Mucosa of descending colon (tissue), 3 donors: ENCODE results near the gene OR4D5. TPM values are rescaled to one million over a fixed set of nuclear protein-coding genes. Genes with fewer than 3 reads are reported as not detected.

Experiments
- ATAC-seq: fragments of 200-7000 bp; cut with Tn5 transposase; one replicate; pipeline ENCODE4 v1.9.1; 2020; ENCODE audit warnings: mild to moderate bottlenecking, moderate library complexity
- DNase-seq, 3 donors: peaks; one replicate each; pipeline ENCODE4 v3.0.0-alpha.2; 2020
- H3K36me3 ChIP-seq: fragments of 200-600 bp; one replicate; pipeline ENCODE4 v1.8.0; 2021; ENCODE audit warnings: low read depth, mild to moderate bottlenecking
- H3K4me1 ChIP-seq: fragments of 200-600 bp; one replicate; pipeline ENCODE4 v1.8.0; 2021; ENCODE audit warnings: low read depth, mild to moderate bottlenecking
- H3K4me3 ChIP-seq: fragments of 200-600 bp; one replicate; pipeline ENCODE4 v1.8.0; 2021; ENCODE audit warnings: mild to moderate bottlenecking
- H3K9me3 ChIP-seq: fragments of 200-600 bp; one replicate; pipeline ENCODE4 v1.8.0; 2021; ENCODE audit warnings: mild to moderate bottlenecking
- CTCF ChIP-seq: fragments of 200-600 bp; IDR thresholded peaks from one replicate; pipeline ENCODE4 v1.8.0; 2022; ENCODE audit warnings: antibody characterized with exemption, mild to moderate bottlenecking
- intact Hi-C, 2 donors: fragments of 100-400 bp; cut with DNase I in 1 of 2; cut with micrococcal nuclease in 1 of 2; formaldehyde crosslinking; loops; one replicate each; pipeline versions ENCODE4 v1.11.0 to v1.11.1; 2022; cut with DNase I, micrococcal nuclease
- long read RNA-seq, 2 donors: library from polyadenylated mRNA; unstranded; transcript quantifications; one replicate each; pipeline ENCODE4 v2.0.0, GENCODE V29; 2019 to 2021
- total RNA-seq, 3 donors: library from RNA; stranded (reverse); fragmentation: NEBNext Ultra II Directional in 2 of 3; extraction: Animal tissue kit (Norgen Biotek cat#: 25700) in 2 of 3; gene quantifications; one replicate each; pipeline versions ENCODE4 v1.2.1 to v1.2.4, GENCODE V29; 2021 to 2023
- donor health status: DM: no; HTN: no; CAD: no; lungs with moderate emphysema.
- donor health status: DM: no; HTN: no; CAD: no.
- donor health status: DM: no; HTN: yes; CAD: no.

OR4D5 gene
- 1 to 10 TPM in 2 of 3 donors, not detected in 1; 2.1 to 2.2 TPM for total RNA-seq
- long read RNA-seq, donor 1, result 0 reads
- long read RNA-seq, donor 2, result 0 reads

GRCh38 chr11:123939317-123939716 lies at the start of gene OR4D5:
Gene OR4D5 (plus strand): TSS chr11:123939617. CDS start chr11:123939617, 0 bp downstream.
- H3K4me1 ChIP-seq, result no peaks in the 10 kb centered on the region
- DNase-seq (no peak), ATAC-seq (no peak)
- intact Hi-C loops, result no loop called here
- H3K4me3 ChIP-seq, result no peak within 1 kb of the TSS
- H3K9me3 ChIP-seq, result no peaks in the 10 kb centered on the region
- no peak for TF ChIP-seq CTCF
- no peaks in the 10 kb centered on the region for H3K36me3 ChIP-seq

GRCh38 chr11:123892031-123892430 lies 47.4 kb upstream of the OR4D5 start:
- no peak for TF ChIP-seq CTCF
- Histone ChIP-seq H3K36me3 (no peaks in the 10 kb centered on the region), H3K4me1 (no peaks in the 10 kb centered on the region), H3K9me3 (no peaks in the 10 kb centered on the region), H3K4me3 (no peak overlapping the region)
- intact Hi-C loops, result no loop called here
- no peak for DNase-seq
- no peak for ATAC-seq

GRCh38 chr11:123899792-123900191 lies 39.6 kb upstream of the OR4D5 start:
- no peaks in the 10 kb centered on the region for H3K4me1 ChIP-seq
- H3K36me3 ChIP-seq, result no peaks in the 10 kb centered on the region
- DNase-seq (no peak), ATAC-seq (no peak)
- H3K9me3 ChIP-seq, result no peaks in the 10 kb centered on the region
- no peak overlapping the region for H3K4me3 ChIP-seq
- no peak for TF ChIP-seq CTCF
- intact Hi-C loops, result no loop called here

GRCh38 chr11:123901867-123902266 lies 37.5 kb upstream of the OR4D5 start, which contains the start of gene OR8D4:
Gene OR8D4 (plus strand): TSS chr11:123902167. CDS start chr11:123906432, 4,265 bp downstream.
- no peak for TF ChIP-seq CTCF
- H3K4me3 ChIP-seq, result no peak within 1 kb of the TSS
- H3K36me3 ChIP-seq, result no peaks in the 10 kb centered on the region
- DNase-seq, result no peak
- intact Hi-C loops, result no loop called here
- no peaks in the 10 kb centered on the region for H3K4me1 ChIP-seq
- H3K9me3 ChIP-seq, result no peaks in the 10 kb centered on the region
- ATAC-seq, result no peak

GRCh38 chr11:123903932-123904331 lies 35.5 kb upstream of the OR4D5 start:
- ATAC-seq (no peak), DNase-seq (no peak)
- no peaks in the 10 kb centered on the region for H3K4me1 ChIP-seq
- intact Hi-C loops, result no loop called here
- no peaks in the 10 kb centered on the region for H3K9me3 ChIP-seq
- H3K4me3 ChIP-seq, result no peak overlapping the region
- no peaks in the 10 kb centered on the region for H3K36me3 ChIP-seq
- no peak for TF ChIP-seq CTCF

GRCh38 chr11:123904932-123905331 lies 34.5 kb upstream of the OR4D5 start:
- Histone ChIP-seq H3K4me3 (no peak overlapping the region), H3K4me1 (no peaks in the 10 kb centered on the region), H3K9me3 (no peaks in the 10 kb centered on the region), H3K36me3 (no peaks in the 10 kb centered on the region)
- DNase-seq (no peak), ATAC-seq (no peak)
- TF ChIP-seq CTCF, result no peak
- intact Hi-C loops, result no loop called here
